HG03442 (cell line): ENCODE measurements around the gene VTCN1.
"Not testable (repeated sequence)": the region's sequence is repeated elsewhere in the genome, so short reads cannot be mapped to it uniquely, and the experiment has no call there.

Experiments
- ATAC-seq: cut with Tn5 transposase; IDR thresholded peaks from one replicate; pipeline ENCODE4 v1.9.1; 2021; ENCODE audit warnings: mild to moderate bottlenecking, moderate library complexity; ENCODE audit not compliant: unreplicated experiment

The VTCN1 gene

GRCh38 chr1:117128323-117129079 is 82.2 kb downstream of the VTCN1 start:
- ATAC-seq: no peak

GRCh38 chr1:117127795-117128194 is 82.9 kb downstream of the VTCN1 start:
- no peak for ATAC-seq

DNA sequence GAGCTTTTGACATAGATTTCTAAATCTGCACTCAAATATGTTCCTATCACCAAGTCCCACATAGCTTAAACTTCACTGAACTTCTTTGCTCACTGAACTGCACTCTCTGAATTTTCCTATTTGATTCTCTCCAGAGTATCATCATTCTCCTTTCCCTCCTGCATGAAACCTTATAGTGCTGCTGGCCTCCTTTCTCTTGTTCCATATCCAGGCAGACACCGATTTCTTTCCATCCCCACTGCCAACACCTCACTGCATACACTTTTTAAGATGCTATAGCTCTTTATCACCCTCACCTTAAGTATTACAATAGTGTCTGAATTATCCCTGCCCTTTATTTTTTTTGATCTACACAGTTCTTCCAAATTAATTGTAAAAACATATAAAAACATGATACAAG is 86.1 kb downstream of the VTCN1 start:
- no peak for ATAC-seq

- no peak for ATAC-seq
Measured at GRCh38 chr1:117123274-117123673, 87.5 kb downstream of the VTCN1 start.

- ATAC-seq: no peak
Measured at GRCh38 chr1:117122330-117123025, 88.2 kb downstream of the VTCN1 start.

DNA sequence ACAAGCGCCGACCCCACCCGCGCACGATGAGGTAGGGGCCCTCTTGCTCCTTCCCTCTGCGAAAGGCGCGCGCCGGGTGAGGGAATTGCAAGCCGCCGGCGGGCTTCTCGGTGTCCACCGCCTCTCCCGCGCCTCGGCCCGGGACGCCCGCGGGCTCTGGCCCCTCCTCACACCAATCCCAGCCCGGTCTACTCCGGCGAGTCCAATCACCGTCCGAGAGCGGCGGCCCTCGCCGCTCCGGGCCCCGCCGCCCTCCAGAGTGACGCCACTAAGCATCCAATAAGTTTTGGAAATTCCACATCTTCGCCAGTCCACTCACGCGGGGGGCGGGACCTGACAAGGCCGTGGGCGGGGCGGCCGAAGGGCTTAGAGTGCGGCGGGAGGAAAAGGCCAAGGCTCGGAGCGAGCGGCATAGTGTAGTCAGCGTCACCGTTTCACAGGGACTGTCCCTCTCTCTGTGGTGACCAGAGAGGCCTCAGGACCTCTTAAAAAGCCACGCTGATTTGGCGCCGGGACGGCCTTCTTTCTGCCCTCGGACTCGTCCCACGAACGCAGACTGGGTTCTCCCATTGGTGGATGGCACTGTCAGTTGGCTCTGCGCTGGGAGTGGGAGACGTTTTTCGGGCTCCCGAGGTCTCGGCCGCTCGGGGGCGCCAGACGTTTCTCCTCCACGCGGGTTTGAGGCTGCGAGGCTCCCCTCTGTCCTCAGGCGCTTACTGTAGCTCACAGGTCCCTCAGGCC is 89.0 kb downstream of the VTCN1 start, which contains the start of gene TRIM45:
TRIM45 (minus strand) TSS at position 161 of the 741 bp plus-strand sequence. CDS start 548 bp downstream, outside the sequence.
- ATAC-seq: peak; percentile 86

GRCh38 chr1:117120774-117121588 is 89.7 kb downstream of the VTCN1 start:
- ATAC-seq: no peak

DNA sequence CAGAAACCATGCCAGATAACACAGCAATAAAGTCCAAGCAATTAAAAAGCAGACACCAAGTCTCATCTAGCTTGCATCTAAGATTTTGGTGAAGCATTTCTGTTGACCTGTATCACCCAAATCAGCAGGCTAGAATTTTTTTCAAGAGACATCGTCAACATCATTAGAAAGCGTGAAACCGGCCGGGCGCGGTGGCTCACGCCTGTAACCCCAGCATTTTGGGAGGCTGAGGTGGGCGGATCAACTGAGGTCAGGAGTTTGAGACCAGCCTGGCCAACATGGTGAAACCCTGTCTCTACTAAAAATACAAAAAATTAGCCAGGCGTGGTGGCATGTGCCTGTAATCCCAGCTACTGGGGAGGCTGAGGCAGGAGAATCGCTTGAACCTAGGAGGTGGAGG is 91.6 kb downstream of the VTCN1 start:
- ATAC-seq: not testable (repeated sequence)

GRCh38 chr1:117118137-117118536 is 92.6 kb downstream of the VTCN1 start:
- ATAC-seq: no peak

DNA sequence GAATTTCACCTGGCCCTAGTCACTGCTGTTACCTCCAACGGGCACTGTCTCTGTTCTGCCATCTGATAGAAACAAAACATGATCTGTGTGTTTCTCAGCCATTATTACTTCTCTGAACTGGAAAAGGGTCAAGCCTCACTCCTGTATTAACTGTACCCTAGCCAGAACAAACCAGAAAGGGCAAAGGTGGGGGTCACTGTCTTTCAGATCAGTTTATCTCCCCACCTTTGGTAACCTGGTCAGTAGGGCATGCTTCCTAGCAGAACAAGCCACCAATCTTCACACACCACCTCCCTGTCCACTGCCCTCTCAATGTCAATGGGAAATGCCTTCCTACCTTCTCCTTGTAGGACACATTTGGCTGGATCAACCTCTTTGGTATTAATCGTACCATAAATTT is 93.0 kb downstream of the VTCN1 start:
- ATAC-seq: no peak

- ATAC-seq: no peak
Measured at GRCh38 chr1:117116784-117117130, 94.0 kb downstream of the VTCN1 start.

DNA sequence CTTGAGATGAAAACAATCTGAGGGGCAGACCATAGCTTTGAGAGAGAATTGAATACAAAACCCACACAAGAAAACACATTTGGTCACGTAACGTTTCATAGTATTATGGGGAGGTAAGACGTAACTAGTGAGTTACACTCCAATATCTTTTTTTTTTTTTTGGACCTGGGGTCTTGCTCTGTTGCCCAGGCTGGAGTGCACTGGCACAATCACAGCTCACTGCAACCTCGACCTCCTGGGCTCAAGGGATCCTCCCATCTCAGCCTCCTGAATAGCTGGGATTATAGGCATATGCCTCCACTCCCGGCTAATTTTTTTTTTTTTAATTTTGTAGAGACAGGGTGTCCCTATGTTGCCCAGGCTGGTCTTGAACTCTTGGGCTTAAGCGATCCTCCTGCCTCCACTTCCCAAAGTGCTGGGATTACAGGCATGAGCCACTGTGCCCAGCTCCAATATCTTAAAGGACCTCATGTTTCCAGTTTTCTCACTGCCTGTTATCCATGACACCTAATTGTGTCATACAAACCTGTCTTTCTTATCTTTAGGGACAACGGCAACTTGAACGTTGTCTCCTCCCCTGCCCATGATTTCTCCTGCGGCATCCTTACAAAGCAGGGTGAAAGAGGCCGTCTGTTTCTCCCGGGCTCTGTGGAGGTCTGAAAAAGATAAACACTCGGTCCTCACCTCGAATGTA is 94.5 kb downstream of the VTCN1 start:
- ATAC-seq: no peak

DNA sequence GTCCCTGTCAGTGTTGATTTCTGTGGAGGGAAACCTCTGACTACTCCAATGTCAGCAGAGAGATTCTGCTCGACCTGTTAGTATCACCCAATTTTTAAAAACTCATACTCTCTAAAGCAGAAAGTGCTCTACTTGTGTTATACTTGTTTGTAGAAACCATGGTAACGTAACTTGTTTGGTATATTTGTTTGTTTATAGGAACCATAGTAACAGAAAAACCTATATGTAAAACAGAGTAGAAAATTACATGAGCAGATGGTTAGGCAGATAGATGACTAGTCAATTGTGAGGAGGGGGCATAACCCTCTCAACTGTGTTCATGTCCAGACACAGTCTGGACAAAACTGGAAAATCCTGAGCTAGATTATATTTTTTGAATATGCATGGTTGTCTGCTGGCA is 95.8 kb downstream of the VTCN1 start:
- no peak for ATAC-seq

DNA sequence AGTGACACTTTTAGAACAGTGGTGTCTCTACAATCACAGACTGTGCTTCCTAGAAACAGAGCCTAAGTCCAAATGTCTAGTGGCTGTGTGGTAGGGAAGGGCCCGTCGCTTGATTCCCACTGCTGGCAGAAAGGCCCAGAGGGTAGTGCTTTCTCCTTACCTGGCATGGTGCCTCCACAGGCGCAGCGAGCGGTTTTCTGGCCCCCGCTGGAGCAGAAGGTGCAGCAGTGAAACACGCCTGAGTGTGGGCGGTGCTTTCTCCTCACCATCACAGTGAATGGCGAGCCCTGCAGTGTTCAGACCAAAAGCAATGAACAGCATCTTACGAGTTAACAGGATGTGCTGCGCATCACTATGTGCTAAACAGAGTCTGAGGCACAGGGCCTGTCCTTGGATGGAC is 97.5 kb downstream of the VTCN1 start:
- ATAC-seq: no peak

DNA sequence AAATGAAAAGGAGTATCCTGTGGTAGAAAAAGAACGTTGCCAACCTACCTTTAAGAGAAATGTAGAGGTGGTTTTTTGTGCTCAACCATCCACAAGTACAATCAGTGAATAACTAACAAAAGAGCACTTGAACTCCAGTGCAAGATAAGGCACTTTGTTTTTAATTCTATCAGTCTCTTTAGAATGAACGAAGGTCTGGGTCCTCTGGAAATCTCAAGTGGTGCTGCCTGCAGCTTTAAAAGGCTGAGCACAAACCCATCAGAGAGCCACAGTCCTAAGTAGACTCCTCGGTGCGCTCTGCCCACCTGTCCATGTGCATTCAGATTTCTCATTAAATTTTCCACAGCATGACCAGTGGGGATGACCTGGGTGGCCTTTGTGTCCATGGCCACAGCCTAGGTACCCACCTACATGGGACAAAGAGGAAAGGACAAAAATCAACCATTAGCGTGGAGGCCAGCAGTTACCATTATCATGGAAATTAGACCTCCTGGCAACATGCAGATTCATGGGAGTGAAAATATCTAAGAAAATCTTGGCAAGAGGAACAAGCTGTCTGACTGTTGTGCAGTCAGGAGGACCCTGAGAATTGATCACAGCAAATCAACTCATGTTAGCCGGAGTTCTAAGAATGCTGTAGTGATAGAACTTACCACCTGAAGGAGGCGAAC is 98.5 kb downstream of the VTCN1 start:
- no peak for ATAC-seq

- ATAC-seq: no peak
Measured at GRCh38 chr1:117110774-117111173, 100.0 kb downstream of the VTCN1 start.

DNA sequence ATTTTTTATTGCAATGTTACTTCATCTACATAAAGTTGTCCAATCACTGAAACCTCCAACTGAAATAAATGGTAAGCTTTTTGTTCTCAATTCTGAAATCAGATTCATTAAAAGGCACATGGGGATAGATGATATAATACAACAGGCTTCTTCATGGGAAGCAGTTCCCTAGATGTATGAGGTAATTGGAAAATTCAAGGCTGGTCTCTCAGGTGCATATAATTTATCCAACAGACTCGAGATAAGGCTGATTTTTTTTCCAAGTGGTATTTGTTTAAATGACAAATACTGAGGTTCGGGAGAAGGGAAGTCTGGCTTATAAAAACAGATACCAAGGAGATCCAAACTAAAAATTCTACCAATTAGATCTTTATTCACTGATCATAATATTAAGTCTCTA is 103.4 kb downstream of the VTCN1 start:
- ATAC-seq: no peak

DNA sequence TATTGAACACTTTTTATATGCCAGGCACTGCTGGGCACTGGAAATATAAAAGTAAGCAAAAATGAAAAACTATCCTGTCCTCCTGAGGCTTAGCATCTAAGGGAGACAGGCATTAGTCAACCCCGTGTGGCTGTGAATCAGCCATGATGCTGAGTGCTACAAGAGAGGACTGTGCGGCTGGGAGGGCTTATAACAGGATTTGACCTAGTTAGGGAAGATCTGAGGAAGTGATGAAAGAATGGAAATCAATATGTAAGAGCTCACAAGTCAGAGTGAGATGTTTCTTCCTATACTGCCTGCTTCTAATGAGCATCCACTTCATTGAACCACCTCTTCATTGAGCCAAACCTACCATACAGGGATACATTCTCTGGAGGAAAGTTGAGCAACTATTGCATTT is 104.2 kb downstream of the VTCN1 start:
- no peak for ATAC-seq

- no peak for ATAC-seq
Measured at GRCh38 chr1:117105722-117106121, 105.0 kb downstream of the VTCN1 start.

- no peak for ATAC-seq
Measured at GRCh38 chr1:117104986-117105385, 105.7 kb downstream of the VTCN1 start.
